ENCODE results near the gene SNAPC4.
A peak's percentile ranks its signal among the peaks of the same experiment; 100 is the strongest.
"Not testable (repeated sequence)": the region's sequence is repeated elsewhere in the genome, so short reads cannot be mapped to it uniquely, and the experiment has no call there.

Gene SNAPC4

DNA sequence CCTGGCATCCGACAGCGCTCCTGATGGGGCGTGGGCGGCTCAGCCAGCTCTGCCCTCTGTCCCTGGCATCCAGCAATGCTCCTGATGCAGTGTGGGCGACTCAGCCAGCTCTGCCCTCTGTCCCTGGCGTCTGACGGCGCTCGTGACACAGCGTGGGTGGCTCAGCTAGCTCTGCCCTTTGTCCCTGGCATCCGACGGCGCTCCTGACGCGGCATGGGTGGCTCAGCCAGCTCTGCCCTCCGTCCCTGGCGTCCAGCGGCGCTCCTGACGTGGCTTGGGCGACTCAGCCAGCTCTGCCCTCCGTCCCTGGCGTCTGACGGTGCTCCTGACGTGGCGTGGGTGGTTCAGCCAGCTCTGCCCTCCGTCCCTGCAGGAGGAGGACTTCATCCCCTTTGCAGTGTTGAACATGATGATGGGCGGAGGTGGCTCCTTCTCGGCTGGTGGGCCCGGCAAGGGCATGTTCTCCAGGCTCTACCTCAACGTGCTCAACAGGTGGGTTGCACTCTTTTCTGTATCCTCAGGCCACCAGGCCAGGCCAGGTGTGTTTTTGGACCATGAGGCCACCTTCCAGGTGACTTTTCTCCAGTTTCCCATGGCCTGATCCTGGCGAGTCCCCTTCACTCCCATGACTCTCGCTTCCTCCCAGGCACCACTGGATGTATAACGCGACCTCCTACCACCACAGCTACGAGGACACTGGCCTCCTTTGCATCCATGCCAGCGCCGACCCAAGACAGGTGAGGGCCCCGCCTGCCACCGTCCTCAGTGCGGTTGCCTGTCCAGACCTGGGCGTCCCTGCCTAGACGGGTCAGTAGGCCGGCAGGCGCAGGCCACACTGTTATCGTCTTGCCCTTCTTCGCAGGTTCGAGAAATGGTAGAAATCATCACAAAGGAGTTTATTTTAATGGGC lies 18.5 kb upstream of the SNAPC4 start:
- H3K4me3 ChIP-seq (ENCODE audit: low read depth in 1 of 2, low read length in 2 of 2), result no peak overlapping the region
- no peaks in the 10 kb centered on the region for H3K27me3 ChIP-seq (ENCODE audit: control insufficient read depth in 1 of 2, insufficient read depth in 2 of 2, low read length in 2 of 2)
- no peaks in the 10 kb centered on the region for H3K9me3 ChIP-seq (ENCODE audit: low read length)
- H3K4me1 ChIP-seq (ENCODE audit: insufficient read depth, low read length), result no peaks in the 10 kb centered on the region
- H3K9ac ChIP-seq (ENCODE audit: low read length), result no peak overlapping the region
- H3K27ac ChIP-seq (ENCODE audit: low read depth, low read length), result no peak overlapping the region
- H3K36me3 ChIP-seq (ENCODE audit: insufficient read depth, low read length), result peaks cover 85% of the 10 kb centered on the region

DNA sequence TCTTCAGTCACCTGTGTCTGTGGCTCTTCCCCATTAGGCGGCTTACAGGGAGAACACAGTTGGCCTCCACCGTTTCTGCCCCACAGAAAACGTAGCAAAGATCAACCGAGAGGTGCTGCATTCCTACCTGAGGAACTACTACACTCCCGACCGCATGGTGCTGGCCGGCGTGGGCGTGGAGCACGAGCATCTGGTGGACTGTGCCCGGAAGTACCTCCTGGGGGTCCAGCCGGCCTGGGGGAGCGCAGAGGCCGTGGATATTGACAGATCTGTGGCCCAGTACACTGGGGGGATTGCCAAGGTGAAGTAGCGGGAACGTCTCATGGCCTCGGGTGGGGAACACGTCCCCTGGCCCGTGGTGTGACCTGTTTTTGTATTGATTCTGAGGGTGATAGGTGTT lies 16.9 kb upstream of the SNAPC4 start:
- peaks cover 2% of the 10 kb centered on the region for H3K4me1 ChIP-seq (ENCODE audit: insufficient read depth, low read length)
- H3K27me3 ChIP-seq (ENCODE audit: control insufficient read depth in 1 of 2, insufficient read depth in 2 of 2, low read length in 2 of 2), result no peaks in the 10 kb centered on the region
- H3K27ac ChIP-seq (ENCODE audit: low read depth, low read length), result no peak overlapping the region
- H3K9ac ChIP-seq (ENCODE audit: low read length), result no peak overlapping the region
- no peak overlapping the region for H3K4me3 ChIP-seq (ENCODE audit: low read depth in 1 of 2, low read length in 2 of 2)
- H3K9me3 ChIP-seq (ENCODE audit: low read length), result no peaks in the 10 kb centered on the region
- peaks cover 83% of the 10 kb centered on the region for H3K36me3 ChIP-seq (ENCODE audit: insufficient read depth, low read length)

DNA sequence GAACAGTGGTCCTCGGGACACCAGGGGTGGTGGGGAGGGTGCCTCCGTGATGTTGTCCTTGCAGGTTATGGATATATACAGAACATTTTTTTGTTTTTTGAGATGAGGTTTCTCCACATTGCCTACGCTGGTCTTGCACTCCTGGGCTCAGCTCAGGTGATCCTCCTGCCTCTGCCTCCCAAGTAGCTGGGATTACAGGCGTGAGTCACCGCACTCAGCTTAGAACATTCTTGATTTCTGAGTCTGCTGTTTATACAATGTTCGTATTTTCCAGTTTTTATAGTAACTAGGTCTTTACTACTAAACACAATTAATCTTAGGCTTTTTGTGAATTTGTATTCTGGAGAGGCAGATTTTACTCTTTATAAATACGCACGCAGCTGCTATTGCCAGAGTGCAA lies 16.5 kb upstream of the SNAPC4 start:
- no peaks in the 10 kb centered on the region for H3K9me3 ChIP-seq (ENCODE audit: low read length)
- peaks cover 7% of the 10 kb centered on the region for H3K4me1 ChIP-seq (ENCODE audit: insufficient read depth, low read length)
- H3K27ac ChIP-seq (ENCODE audit: low read depth, low read length), result no peak overlapping the region
- no peak overlapping the region for H3K4me3 ChIP-seq (ENCODE audit: low read depth in 1 of 2, low read length in 2 of 2)
- no peaks in the 10 kb centered on the region for H3K27me3 ChIP-seq (ENCODE audit: control insufficient read depth in 1 of 2, insufficient read depth in 2 of 2, low read length in 2 of 2)
- H3K9ac ChIP-seq (ENCODE audit: low read length), result no peak overlapping the region
- H3K36me3 ChIP-seq (ENCODE audit: insufficient read depth, low read length), result peaks cover 82% of the 10 kb centered on the region

DNA sequence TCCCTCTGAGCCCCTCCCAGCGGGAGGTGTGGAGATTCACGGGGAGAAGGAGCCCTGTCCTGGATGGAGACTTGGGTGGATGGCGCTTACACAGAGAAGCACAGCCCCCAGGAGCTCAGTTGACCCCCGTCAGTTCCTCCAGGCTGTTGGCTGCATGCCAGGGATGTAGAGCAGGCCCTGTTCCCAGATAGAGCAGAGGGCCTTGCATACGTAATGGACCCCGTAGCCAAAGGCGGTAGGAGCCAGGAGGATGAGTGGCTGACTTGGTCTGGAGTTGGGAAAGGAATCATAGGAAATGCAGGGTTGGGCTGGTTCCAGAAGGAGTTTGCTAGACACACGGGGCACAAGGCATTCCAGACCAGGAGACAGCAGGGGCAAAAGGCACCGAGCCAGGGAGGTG lies 13.0 kb upstream of the SNAPC4 start:
- H3K27me3 ChIP-seq (ENCODE audit: control insufficient read depth in 1 of 2, insufficient read depth in 2 of 2, low read length in 2 of 2), result no peaks in the 10 kb centered on the region
- no peak overlapping the region for H3K4me3 ChIP-seq (ENCODE audit: low read depth in 1 of 2, low read length in 2 of 2)
- no peak overlapping the region for H3K27ac ChIP-seq (ENCODE audit: low read depth, low read length)
- H3K9me3 ChIP-seq (ENCODE audit: low read length), result no peaks in the 10 kb centered on the region
- peaks cover 20% of the 10 kb centered on the region for H3K4me1 ChIP-seq (ENCODE audit: insufficient read depth, low read length)
- H3K36me3 ChIP-seq (ENCODE audit: insufficient read depth, low read length), result peaks cover 53% of the 10 kb centered on the region
- H3K9ac ChIP-seq (ENCODE audit: low read length), result no peak overlapping the region

DNA sequence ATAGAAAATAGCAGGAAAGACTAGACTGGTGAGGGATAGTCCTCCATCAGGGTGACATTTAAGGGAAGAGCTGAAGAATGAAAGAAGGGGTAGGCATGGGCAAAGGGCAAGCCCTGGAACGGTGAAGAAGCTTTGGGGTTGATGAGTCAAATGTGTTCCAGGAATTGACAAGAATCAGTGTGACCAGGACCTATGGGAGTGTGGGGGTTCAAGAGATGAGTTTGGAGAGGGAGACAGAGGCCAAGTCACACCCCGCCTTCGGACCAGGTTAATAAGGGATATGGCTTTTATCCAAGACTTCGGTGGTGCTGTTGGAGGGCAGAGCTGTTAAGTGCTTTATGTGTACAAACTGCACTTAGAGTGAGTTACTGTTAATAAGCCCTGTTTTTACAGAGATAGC lies 11.4 kb upstream of the SNAPC4 start:
- Histone ChIP-seq H3K4me3 (ENCODE audit: low read depth in 1 of 2, low read length in 2 of 2) (peak overlapping the region; percentile 77 to 94), H3K9me3 (ENCODE audit: low read length) (no peaks in the 10 kb centered on the region), H3K27me3 (ENCODE audit: control insufficient read depth in 1 of 2, insufficient read depth in 2 of 2, low read length in 2 of 2) (no peaks in the 10 kb centered on the region), H3K9ac (ENCODE audit: low read length) (peak overlapping the region; percentile 50), H3K4me1 (ENCODE audit: insufficient read depth, low read length) (peaks cover 20% of the 10 kb centered on the region), H3K27ac (ENCODE audit: low read depth, low read length) (no peak overlapping the region), H3K36me3 (ENCODE audit: insufficient read depth, low read length) (peaks cover 48% of the 10 kb centered on the region)

DNA sequence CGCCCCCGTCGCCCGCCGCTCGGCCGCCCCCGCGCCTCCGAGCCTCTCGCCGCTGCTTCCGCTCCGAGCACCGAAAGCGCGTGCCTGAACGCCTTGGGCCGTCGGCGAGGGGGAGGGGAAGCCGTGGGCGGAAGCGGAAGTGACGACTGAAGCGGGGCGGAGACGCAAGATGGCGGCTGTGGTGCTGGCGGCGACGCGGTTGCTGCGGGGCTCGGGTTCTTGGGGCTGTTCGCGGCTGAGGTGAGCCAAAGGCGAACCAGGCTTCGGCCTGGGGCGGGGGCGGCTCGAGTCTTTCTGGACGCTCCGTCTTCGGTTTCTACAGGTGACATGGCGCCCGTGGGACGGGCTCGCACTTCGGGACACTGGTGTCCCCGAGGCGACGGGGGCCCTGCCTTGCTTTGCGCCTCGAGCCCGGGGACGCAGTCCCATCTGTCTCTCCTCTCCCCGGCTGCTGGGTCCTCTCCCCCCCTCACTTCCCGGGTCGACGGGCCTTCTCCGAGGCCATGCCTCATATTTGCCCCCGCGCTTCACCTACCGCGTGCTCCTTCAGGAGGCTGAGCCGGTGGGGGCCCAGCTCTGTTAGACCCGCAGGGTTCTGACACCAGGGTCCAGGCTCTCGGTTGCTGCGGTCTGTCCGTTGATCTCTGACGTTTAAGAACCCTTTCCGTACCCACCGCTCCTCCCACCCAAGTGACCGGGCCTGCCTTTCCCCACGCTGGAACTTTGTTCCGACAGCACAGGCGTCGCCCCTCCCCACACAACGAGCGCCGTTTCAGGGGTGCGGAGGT lies 10.7 kb upstream of the SNAPC4 start, which contains the start of the genes ENTR1 and PMPCA:
Gene ENTR1, minus strand, starts transcription at position 115 of the 788 bp plus-strand sequence. CDS start 217 bp downstream, outside the sequence.
Gene PMPCA, plus strand, starts transcription at position 159 of the 788 bp plus-strand sequence. Its CDS starts 11 bp downstream, at position 170.
- Histone ChIP-seq H3K27me3 (ENCODE audit: control insufficient read depth in 1 of 2, insufficient read depth in 2 of 2, low read length in 2 of 2) (no peaks in the 10 kb centered on the region), H3K36me3 (ENCODE audit: insufficient read depth, low read length) (peaks cover 46% of the 10 kb centered on the region), H3K4me1 (ENCODE audit: insufficient read depth, low read length) (peaks cover 20% of the 10 kb centered on the region), H3K4me3 (ENCODE audit: low read depth in 1 of 2, low read length in 2 of 2) (peak within 1 kb of the TSS; percentile 85 to 94), H3K9ac (ENCODE audit: low read length) (peak within 1 kb of the TSS; percentile 50), H3K27ac (ENCODE audit: low read depth, low read length) (peak within 1 kb of the TSS; percentile 93), H3K9me3 (ENCODE audit: low read length) (no peaks in the 10 kb centered on the region)

DNA sequence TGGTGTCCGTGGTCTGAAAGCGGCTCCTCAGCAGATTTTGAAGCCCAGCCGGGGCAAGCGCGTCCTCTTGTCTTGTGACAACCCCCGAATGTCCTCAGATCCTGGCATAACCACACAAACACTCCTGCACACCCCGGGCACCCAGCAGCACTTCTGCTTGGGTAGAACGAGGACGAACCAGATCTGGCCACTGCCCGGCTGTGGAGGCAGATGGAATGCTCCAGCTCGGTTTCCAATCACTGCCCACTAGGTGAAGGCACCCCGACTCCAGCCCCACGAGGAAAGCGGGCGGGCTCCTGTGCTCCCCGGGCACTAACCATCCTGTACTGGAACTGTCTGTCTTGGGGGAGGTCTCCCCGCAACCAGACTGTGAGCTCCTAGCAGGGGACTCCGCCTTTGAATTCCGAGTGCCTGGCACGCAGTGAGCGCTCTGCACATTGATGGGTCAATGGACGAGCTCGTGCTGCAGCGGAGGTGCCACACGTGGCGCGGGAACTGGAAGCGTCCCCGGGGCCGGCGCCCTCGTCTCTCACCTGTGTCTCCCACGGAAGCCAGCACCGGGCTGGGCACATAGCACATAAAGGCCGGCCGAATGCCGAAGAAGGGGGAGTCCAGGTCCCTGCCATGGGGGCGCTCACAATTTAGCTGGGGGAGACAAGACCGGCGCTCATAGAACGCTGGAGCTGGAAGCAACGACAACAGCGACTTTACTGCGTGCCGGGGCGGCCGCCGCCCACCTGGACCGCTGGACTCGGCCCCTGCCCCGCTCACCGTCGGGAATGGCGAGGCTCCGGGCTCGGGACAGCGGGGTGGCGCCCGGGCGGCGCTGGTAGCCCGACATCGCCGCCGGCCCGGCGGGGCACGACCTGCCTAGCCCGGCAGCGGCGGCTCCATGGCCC lies 9.8 kb upstream of the SNAPC4 start:
- peaks cover 48% of the 10 kb centered on the region for H3K36me3 ChIP-seq (ENCODE audit: insufficient read depth, low read length)
- peak overlapping the region; percentile 35 for H3K27ac ChIP-seq (ENCODE audit: low read depth, low read length)
- no peaks in the 10 kb centered on the region for H3K9me3 ChIP-seq (ENCODE audit: low read length)
- H3K9ac ChIP-seq (ENCODE audit: low read length), result peak overlapping the region; percentile 21
- peak overlapping the region; percentile 78 to 85 for H3K4me3 ChIP-seq (ENCODE audit: low read depth in 1 of 2, low read length in 2 of 2)
- peaks cover 20% of the 10 kb centered on the region for H3K4me1 ChIP-seq (ENCODE audit: insufficient read depth, low read length)
- H3K27me3 ChIP-seq (ENCODE audit: control insufficient read depth in 1 of 2, insufficient read depth in 2 of 2, low read length in 2 of 2), result no peaks in the 10 kb centered on the region

DNA sequence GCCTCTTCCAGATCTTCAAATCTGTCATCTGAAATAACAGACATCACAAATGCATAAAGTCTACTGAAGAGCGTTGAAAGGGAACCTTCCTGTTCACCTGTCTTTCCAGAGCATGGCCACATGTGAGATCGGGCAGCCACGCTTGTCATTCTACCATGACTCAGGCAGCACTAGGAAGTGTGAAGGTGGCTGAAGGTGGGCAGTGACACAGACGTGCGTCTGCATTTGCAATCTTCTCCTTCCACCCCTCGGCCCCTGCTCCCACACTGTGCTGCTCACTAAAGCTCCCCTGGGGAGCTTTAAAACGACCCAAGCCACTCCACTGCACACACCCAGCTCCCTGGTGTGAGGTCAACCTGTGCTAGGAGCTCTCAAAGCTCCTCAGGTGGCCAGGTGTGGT lies 7.9 kb upstream of the SNAPC4 start:
- Histone ChIP-seq H3K9ac (ENCODE audit: low read length) (no peak overlapping the region), H3K9me3 (ENCODE audit: low read length) (no peaks in the 10 kb centered on the region), H3K4me3 (ENCODE audit: low read depth in 1 of 2, low read length in 2 of 2) (no peak overlapping the region), H3K36me3 (ENCODE audit: insufficient read depth, low read length) (peaks cover 42% of the 10 kb centered on the region), H3K27ac (ENCODE audit: low read depth, low read length) (no peak overlapping the region), H3K27me3 (ENCODE audit: control insufficient read depth in 1 of 2, insufficient read depth in 2 of 2, low read length in 2 of 2) (no peaks in the 10 kb centered on the region), H3K4me1 (ENCODE audit: insufficient read depth, low read length) (peaks cover 20% of the 10 kb centered on the region)

DNA sequence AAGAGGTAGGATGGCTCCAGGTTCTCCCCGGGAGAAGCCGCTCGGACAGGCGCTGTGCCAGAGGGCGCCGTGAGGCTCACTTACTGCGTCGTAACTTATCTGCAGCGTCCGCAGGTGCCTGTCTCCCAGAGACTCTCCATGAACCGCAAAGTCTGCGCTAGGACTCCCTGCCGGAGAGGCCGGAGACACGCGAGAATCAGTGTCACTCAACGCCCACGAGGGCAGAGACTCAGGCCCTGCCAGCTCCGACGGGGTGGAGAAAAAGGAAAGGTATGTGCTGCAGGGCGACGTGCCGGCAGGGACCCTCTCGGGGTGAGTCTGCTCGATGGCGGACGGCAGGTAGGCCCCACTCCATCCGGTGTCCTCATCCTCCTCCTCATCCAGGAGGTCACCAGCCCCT lies 7.1 kb upstream of the SNAPC4 start:
- not testable (repeated sequence) for H3K9me3 ChIP-seq (ENCODE audit: low read length); H3K9ac ChIP-seq (ENCODE audit: low read length); H3K27me3 ChIP-seq (ENCODE audit: control insufficient read depth in 1 of 2, insufficient read depth in 2 of 2, low read length in 2 of 2); H3K27ac ChIP-seq (ENCODE audit: low read depth, low read length); H3K4me3 ChIP-seq (ENCODE audit: low read depth in 1 of 2, low read length in 2 of 2)
- Histone ChIP-seq H3K4me1 (ENCODE audit: insufficient read depth, low read length) (peaks cover 20% of the 10 kb centered on the region), H3K36me3 (ENCODE audit: insufficient read depth, low read length) (peaks cover 39% of the 10 kb centered on the region)

DNA sequence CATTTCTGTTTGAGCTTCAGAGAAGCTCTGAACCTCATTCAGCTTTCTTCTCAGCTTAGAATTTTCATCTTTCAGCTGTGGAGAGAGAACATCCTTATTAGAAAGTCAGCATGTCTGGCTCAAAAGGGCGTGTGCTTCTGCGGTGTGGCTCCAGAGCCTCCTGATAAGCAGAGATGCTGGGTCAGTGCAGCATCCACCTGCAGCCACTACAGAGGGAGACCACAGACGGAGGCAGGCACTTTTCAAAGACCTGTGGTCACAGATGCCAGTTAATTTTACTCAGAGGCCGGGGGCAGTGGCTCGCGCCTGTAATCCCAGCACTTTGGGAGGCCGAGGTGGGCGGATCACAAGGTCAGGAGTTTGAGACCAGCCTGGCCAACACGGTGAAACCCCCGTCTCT lies 5.9 kb upstream of the SNAPC4 start:
- not testable (repeated sequence) for H3K4me3 ChIP-seq (ENCODE audit: low read depth in 1 of 2, low read length in 2 of 2); H3K9ac ChIP-seq (ENCODE audit: low read length); H3K27me3 ChIP-seq (ENCODE audit: control insufficient read depth in 1 of 2, insufficient read depth in 2 of 2, low read length in 2 of 2); H3K4me1 ChIP-seq (ENCODE audit: insufficient read depth, low read length); H3K9me3 ChIP-seq (ENCODE audit: low read length); H3K27ac ChIP-seq (ENCODE audit: low read depth, low read length)
- peaks cover 37% of the 10 kb centered on the region for H3K36me3 ChIP-seq (ENCODE audit: insufficient read depth, low read length)

DNA sequence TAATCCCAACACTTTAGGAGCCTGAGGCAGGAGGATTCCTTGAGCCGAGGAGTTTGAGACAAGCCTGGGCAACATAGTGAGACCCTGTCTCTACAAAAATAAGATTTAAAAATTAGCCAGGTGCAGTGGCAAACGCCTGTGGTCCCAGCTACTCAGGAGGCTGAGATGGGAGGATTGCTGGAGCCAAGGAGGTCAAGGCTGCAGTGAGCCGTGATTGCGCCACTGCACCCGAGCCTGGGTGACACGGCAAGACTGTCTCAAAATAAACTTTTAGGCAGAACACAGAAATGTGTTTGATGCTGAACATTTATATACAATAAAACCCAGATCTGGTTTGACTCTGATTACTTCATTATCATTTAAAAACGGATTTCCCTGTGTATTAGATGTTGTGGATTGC lies 5.5 kb upstream of the SNAPC4 start:
- no peaks in the 10 kb centered on the region for H3K27me3 ChIP-seq (ENCODE audit: control insufficient read depth in 1 of 2, insufficient read depth in 2 of 2, low read length in 2 of 2)
- no peak overlapping the region for H3K27ac ChIP-seq (ENCODE audit: low read depth, low read length)
- H3K9ac ChIP-seq (ENCODE audit: low read length), result no peak overlapping the region
- no peaks in the 10 kb centered on the region for H3K9me3 ChIP-seq (ENCODE audit: low read length)
- H3K4me3 ChIP-seq (ENCODE audit: low read depth in 1 of 2, low read length in 2 of 2), result no peak overlapping the region
- peaks cover 11% of the 10 kb centered on the region for H3K4me1 ChIP-seq (ENCODE audit: insufficient read depth, low read length)
- H3K36me3 ChIP-seq (ENCODE audit: insufficient read depth, low read length), result peaks cover 37% of the 10 kb centered on the region
